Measurements from ENCODE around the gene INPP5A.

Gene INPP5A

GRCh38 chr10:132542086-132542775 lies 4.6 kb downstream of the INPP5A start:
- Mint-ChIP-seq H3K36me3 (ENCODE audit: low read depth) (peaks cover 15% of the 10 kb centered on the region), H3K27me3 (ENCODE audit: low read depth) (no peaks in the 10 kb centered on the region), H3K9me3 (no peaks in the 10 kb centered on the region), H3K4me3 (no peak overlapping the region), H3K4me1 (ENCODE audit: low read depth) (peaks cover 42% of the 10 kb centered on the region), H3K27ac (no peak overlapping the region)
- DNase-seq (ENCODE audit: low spot score): no peak

GRCh38 chr10:132542819-132543218 lies 5.2 kb downstream of the INPP5A start:
- no peak overlapping the region for H3K4me3 Mint-ChIP-seq
- H3K27ac Mint-ChIP-seq: peak overlapping the region; percentile 52
- peaks cover 15% of the 10 kb centered on the region for H3K36me3 Mint-ChIP-seq (ENCODE audit: low read depth)
- no peaks in the 10 kb centered on the region for H3K27me3 Mint-ChIP-seq (ENCODE audit: low read depth)
- H3K9me3 Mint-ChIP-seq: no peaks in the 10 kb centered on the region
- peaks cover 42% of the 10 kb centered on the region for H3K4me1 Mint-ChIP-seq (ENCODE audit: low read depth)
- no peak for DNase-seq (ENCODE audit: low spot score)

- Mint-ChIP-seq H3K4me3 (peak overlapping the region; percentile 83), H3K9me3 (no peaks in the 10 kb centered on the region), H3K36me3 (ENCODE audit: low read depth) (peaks cover 15% of the 10 kb centered on the region), H3K27me3 (ENCODE audit: low read depth) (no peaks in the 10 kb centered on the region), H3K27ac (peak overlapping the region; percentile 83), H3K4me1 (ENCODE audit: low read depth) (peaks cover 33% of the 10 kb centered on the region)
- DNase-seq (ENCODE audit: low spot score): no peak
Observed at GRCh38 chr10:132543916-132544743, 6.5 kb downstream of the INPP5A start.

GRCh38 chr10:132544744-132545658 lies 7.4 kb downstream of the INPP5A start:
- Mint-ChIP-seq H3K36me3 (ENCODE audit: low read depth) (peaks cover 15% of the 10 kb centered on the region), H3K9me3 (no peaks in the 10 kb centered on the region), H3K4me3 (peak overlapping the region; percentile 83), H3K4me1 (ENCODE audit: low read depth) (peaks cover 27% of the 10 kb centered on the region), H3K27me3 (ENCODE audit: low read depth) (no peaks in the 10 kb centered on the region), H3K27ac (peak overlapping the region; percentile 83)
- no peak for DNase-seq (ENCODE audit: low spot score)

- no peak overlapping the region for H3K4me3 Mint-ChIP-seq
- no peaks in the 10 kb centered on the region for H3K9me3 Mint-ChIP-seq
- no peaks in the 10 kb centered on the region for H3K27me3 Mint-ChIP-seq (ENCODE audit: low read depth)
Observed at GRCh38 chr10:132545659-132546367, 8.2 kb downstream of the INPP5A start.

GRCh38 chr10:132546567-132547420 lies 9.2 kb downstream of the INPP5A start:
- Mint-ChIP-seq H3K36me3 (ENCODE audit: low read depth) (peaks cover 12% of the 10 kb centered on the region), H3K4me3 (no peak overlapping the region), H3K27ac (no peak overlapping the region), H3K27me3 (ENCODE audit: low read depth) (no peaks in the 10 kb centered on the region), H3K9me3 (no peaks in the 10 kb centered on the region), H3K4me1 (ENCODE audit: low read depth) (peaks cover 21% of the 10 kb centered on the region)
- no peak for DNase-seq (ENCODE audit: low spot score)

More at GRCh38 chr10:132545659-132546367, 8.2 kb downstream of the INPP5A start:
- DNase-seq (ENCODE audit: low spot score): no peak
- Mint-ChIP-seq H3K4me1 (ENCODE audit: low read depth) (peaks cover 22% of the 10 kb centered on the region), H3K36me3 (ENCODE audit: low read depth) (peaks cover 14% of the 10 kb centered on the region), H3K27ac (no peak overlapping the region)

GRCh38 chr10:132547421-132547861 lies 9.9 kb downstream of the INPP5A start:
- H3K9me3 Mint-ChIP-seq: no peaks in the 10 kb centered on the region
- H3K4me1 Mint-ChIP-seq (ENCODE audit: low read depth): peaks cover 22% of the 10 kb centered on the region
- no peak overlapping the region for H3K4me3 Mint-ChIP-seq
- DNase-seq (ENCODE audit: low spot score): no peak
- no peaks in the 10 kb centered on the region for H3K27me3 Mint-ChIP-seq (ENCODE audit: low read depth)
- H3K27ac Mint-ChIP-seq: no peak overlapping the region
- H3K36me3 Mint-ChIP-seq (ENCODE audit: low read depth): peaks cover 12% of the 10 kb centered on the region

GRCh38 chr10:132548106-132548823 lies 10.7 kb downstream of the INPP5A start:
- Mint-ChIP-seq H3K36me3 (ENCODE audit: low read depth) (peaks cover 6% of the 10 kb centered on the region), H3K9me3 (no peaks in the 10 kb centered on the region), H3K4me3 (no peak overlapping the region), H3K27ac (no peak overlapping the region), H3K4me1 (ENCODE audit: low read depth) (peaks cover 22% of the 10 kb centered on the region), H3K27me3 (ENCODE audit: low read depth) (no peaks in the 10 kb centered on the region)
- no peak for DNase-seq (ENCODE audit: low spot score)

GRCh38 chr10:132548869-132549268 lies 11.3 kb downstream of the INPP5A start:
- Mint-ChIP-seq H3K4me1 (ENCODE audit: low read depth) (peaks cover 22% of the 10 kb centered on the region), H3K4me3 (no peak overlapping the region), H3K36me3 (ENCODE audit: low read depth) (peaks cover 5% of the 10 kb centered on the region), H3K27ac (no peak overlapping the region), H3K27me3 (ENCODE audit: low read depth) (no peaks in the 10 kb centered on the region), H3K9me3 (no peaks in the 10 kb centered on the region)
- DNase-seq (ENCODE audit: low spot score): no peak

- peaks cover 4% of the 10 kb centered on the region for H3K36me3 Mint-ChIP-seq (ENCODE audit: low read depth)
- no peaks in the 10 kb centered on the region for H3K27me3 Mint-ChIP-seq (ENCODE audit: low read depth)
- H3K4me1 Mint-ChIP-seq (ENCODE audit: low read depth): peaks cover 21% of the 10 kb centered on the region
- no peak overlapping the region for H3K4me3 Mint-ChIP-seq
- DNase-seq (ENCODE audit: low spot score): no peak
- H3K9me3 Mint-ChIP-seq: no peaks in the 10 kb centered on the region
- no peak overlapping the region for H3K27ac Mint-ChIP-seq
Observed at GRCh38 chr10:132549371-132549770, 11.8 kb downstream of the INPP5A start.

- DNase-seq (ENCODE audit: low spot score): no peak
- H3K36me3 Mint-ChIP-seq (ENCODE audit: low read depth): peaks cover 2% of the 10 kb centered on the region
- peak overlapping the region; percentile 96 for H3K27ac Mint-ChIP-seq
- H3K4me3 Mint-ChIP-seq: no peak overlapping the region
- peaks cover 14% of the 10 kb centered on the region for H3K4me1 Mint-ChIP-seq (ENCODE audit: low read depth)
- H3K9me3 Mint-ChIP-seq: no peaks in the 10 kb centered on the region
- no peaks in the 10 kb centered on the region for H3K27me3 Mint-ChIP-seq (ENCODE audit: low read depth)
Observed at GRCh38 chr10:132550366-132551092, 12.9 kb downstream of the INPP5A start.
